Left renal pelvis (tissue), 4 donors: ENCODE data around the gene SLC10A3. TPM values are rescaled to one million over a fixed set of nuclear protein-coding genes. Genes with fewer than 3 reads are reported as not detected.
A peak's percentile ranks its signal among the peaks of the same experiment; 100 is the strongest.

Experiments
- DNase-seq, 4 donors: peaks; one replicate each; pipeline ENCODE4 v3.0.0-alpha.2; 2013; ENCODE audit warnings: low read depth in 4 of 4, low spot score in 3 of 4
- polyA plus RNA-seq, 4 donors: library from polyadenylated mRNA; unstranded; fragments of 120-200 nt; gene quantifications; one replicate each; pipeline ENCODE4 v1.2.1, GENCODE V29; 2013; ENCODE audit not compliant: insufficient read length in 4 of 4

The SLC10A3 gene, protein sequence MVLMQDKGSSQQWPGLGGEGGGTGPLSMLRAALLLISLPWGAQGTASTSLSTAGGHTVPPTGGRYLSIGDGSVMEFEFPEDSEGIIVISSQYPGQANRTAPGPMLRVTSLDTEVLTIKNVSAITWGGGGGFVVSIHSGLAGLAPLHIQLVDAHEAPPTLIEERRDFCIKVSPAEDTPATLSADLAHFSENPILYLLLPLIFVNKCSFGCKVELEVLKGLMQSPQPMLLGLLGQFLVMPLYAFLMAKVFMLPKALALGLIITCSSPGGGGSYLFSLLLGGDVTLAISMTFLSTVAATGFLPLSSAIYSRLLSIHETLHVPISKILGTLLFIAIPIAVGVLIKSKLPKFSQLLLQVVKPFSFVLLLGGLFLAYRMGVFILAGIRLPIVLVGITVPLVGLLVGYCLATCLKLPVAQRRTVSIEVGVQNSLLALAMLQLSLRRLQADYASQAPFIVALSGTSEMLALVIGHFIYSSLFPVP
- 10 to 100 TPM; 17.2 to 21.7 (median 21.0) TPM for polyA plus RNA-seq

DNA sequence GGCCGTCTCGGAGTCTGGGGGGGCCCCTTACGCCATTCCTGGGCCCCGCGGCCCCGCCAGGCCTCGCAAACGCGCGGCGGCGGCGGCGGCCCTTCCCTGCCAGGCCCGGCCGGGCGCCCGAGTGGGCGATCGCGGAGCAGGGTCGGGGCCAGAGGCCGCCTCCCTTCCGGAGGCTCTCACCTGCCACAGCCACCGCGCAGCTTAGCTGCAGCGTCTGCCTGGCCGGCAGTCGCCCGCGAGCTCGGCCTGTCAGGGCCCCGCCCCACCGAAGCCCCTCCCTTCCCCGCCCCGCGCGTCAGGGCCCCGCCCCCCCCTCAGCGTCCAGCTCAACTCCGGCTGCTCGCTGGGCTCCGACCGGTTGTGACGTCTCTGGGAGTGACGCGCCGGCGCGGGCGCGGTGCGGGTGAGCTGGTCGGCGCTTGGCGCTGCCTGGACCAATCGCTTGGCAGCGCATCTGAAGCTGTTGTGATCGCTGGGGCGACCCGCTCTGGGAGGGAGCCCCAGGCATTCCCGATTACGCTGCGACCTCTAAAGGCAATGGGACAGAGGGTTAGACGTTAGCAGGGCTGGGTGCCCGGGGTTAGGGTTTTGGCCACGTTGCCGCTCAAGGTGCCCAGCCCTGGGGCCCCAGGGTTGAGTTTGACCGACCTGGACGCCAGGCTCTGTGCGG is at the start of gene SLC10A3:
Gene SLC10A3, minus strand, starts transcription at position 216 of the 670 bp plus-strand sequence. CDS start 1,689 bp downstream, outside the sequence.
- peak; percentile 71 to 78 (median 76) for DNase-seq

DNA sequence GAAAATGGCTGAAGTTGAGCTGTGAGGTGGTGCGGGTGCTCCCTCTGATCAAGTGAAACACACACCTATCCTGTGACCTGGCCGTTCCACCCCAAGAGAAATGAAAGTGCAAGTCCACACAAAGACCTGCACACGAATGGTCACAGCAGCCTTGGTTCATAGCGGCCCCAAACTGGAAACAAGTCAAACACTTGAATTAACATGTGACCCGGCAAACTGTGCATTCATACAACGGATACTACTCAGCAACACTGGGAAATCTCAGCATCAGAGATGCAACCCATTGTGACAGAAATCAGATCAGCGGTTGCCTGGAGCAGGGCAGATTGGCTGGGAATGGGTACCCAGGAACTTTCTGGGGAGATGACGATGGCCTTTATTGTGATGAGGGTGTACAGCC is 48.6 kb upstream of the SLC10A3 start:
- no peak for DNase-seq

DNA sequence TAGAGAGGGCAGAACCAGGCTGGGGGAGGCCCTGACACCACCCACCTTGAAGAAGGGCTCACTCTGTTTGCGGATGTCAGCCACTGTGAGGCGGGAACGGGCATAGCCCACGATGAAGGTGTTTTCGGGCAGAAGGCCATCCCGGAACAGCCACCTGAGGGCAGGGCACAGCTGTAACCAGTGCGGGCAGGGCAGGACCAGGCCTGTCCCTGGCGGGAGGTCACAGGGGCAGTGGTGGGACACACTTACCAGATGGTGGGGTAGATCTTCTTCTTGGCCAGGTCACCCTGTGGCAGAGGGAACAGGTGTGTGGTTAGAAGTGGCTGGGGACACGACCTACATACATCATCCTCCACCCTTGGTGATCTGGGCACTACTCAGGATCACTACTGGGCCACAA is 45.5 kb upstream of the SLC10A3 start:
- DNase-seq, result no peak

DNA sequence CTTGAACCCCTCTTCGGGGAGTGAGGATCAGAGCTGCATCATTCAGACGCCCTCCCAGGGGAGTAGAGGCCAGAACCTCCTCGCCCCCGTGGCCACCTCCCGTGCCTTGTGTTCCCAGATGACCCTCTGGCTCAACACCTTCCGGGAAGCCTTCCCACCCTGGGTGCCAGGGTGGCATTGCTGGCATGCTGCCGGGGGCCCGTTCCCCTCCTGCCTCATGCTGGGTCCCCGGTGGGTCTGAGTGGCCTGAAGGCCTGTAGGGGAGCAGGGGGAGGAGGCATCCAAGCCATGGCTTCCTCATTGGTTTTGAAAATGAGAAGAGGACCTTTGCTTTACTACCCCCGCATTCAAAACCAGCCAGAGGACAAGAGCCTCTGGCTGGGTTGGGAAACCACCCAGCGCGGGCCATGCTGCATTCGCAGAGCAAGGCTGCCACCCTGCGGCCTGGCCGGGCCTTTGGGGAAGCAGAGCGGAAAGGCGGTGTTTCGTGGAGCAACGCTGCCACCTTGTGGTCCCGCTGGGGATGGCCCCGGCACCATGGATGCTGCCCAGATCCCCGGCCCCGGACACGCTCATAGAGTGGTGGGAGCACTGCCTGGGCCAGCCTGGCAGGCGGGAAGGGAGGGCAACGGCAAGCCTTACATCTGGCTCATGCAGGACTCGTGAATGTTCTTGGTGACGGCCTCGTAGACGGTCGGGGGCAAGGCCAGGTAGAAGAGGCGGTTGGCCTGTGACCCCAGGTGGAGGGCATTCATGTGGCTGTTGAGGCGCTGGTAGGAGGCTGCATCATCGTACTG is 44.3 kb upstream of the SLC10A3 start:
- peak in 2 of 4 donors; percentile 52 to 53 for DNase-seq

DNA sequence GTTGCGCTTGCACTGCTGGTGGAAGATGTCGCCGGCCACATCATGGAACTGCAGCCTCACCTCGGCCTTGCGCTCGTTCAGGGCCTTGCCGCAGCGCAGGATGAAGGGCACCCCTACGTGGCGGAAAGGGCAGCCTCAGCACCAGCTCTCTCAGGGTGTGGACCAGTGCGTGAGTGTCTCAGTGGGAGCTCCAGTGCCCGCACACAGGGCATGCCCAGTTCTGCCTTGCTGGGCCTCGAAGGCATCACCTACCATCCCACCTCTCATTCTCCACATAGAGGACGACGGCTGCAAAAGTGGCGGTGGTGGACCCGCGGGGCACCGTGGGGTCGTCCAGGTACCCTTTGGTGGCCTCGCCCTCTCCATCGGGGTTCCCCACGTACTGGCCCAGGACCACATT is 42.3 kb upstream of the SLC10A3 start:
- DNase-seq, result no peak

DNA sequence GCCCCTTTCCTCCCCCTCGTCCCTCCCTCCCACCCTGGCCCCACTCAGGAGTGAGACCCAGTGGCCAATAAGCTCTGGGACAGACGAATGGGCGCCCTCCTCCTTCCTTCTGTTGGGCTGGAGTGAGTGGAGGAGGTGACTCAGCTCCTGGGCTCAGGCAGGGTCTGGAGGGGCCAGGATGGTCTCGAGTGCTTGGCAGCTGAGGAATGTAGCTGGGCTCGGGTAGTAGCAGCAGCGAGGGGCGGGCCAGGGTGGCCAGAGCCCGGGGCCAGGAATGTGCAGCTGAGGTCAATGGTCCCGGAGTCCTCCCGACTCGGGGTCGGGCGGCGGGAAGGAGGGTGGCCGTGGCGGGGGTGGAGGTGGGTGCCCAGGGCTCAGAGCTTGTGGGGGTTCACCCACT is 41.2 kb upstream of the SLC10A3 start:
- DNase-seq, result no peak

DNA sequence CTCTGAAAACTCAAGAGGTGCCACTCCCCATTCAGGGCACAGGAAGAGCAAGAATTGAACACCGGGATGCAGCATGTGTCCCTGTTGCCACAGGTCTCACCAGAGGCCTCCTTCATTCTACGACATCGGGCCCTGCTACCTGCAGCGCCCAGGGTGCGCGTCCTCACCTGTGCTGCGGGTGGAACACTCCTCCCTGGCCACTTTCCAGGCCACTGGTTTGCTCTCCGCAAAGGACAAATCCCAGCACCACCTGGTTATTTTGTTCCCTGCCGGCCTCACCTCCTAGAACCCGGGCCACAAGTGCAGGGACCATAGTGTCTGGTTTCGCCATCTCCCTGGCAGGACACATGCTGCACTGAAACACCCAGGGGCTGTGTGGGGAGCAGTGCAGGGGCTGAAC is 39.9 kb upstream of the SLC10A3 start:
- DNase-seq, result no peak

DNA sequence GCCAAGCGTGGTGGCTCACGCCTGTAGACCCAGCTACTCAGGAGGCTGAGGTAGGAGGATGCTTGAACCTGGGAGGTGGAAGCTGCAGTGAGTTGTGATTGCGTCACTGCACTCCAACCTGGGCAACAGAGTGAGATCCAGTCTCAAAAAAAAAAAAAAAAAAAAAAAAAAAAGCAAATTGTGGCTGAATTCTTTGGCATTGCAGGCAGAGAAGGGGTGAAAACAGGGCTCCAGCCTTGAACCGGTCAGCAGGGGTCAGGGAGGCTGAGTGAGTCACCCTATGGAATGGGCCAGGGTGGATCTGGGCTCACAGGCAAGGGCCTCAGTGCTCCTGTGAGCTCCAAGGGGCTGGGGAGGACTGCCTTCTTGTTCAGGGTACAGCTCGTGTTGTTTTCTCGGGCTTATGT is 38.8 kb upstream of the SLC10A3 start:
- no peak for DNase-seq

DNA sequence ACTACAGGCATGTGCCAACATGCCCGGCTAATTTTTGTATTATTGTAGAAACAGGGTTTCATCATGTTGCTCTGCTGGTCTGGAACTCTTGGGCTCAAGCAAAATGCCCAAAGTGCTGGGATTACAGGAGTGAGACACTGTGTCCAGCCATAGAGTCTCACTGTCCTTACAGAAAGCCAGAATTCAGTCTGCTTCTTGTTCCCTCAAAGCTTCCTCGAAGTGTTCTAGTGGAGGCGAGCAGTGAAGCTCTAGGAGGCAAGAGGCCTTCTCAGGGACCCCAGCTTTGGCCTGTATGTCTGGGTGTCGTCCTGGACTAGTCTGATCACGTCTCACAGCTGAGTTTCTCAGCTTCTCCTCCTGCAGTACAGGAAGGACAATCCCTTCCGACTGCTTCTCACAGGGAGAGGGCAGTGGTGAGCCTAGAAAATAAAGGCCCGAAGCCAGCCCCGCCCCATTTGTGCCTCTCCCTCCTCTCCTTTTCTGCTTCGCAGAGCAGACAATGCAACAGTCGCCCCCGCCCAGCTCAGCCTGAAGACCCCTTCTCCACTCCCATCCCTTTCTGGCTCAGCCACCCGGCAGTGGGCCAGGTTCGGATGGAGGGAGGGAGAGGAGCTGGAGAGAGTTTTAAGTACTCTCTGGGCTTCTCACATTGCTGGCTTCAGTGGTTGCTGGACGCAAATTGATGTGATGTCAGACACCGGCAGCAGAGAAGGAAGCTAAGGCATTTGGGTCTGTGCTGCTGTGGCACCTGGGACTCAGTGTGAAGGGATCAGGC is 36.7 kb upstream of the SLC10A3 start:
- DNase-seq, result peak in 3 of 4 donors; percentile 50 to 65 (median 62)

DNA sequence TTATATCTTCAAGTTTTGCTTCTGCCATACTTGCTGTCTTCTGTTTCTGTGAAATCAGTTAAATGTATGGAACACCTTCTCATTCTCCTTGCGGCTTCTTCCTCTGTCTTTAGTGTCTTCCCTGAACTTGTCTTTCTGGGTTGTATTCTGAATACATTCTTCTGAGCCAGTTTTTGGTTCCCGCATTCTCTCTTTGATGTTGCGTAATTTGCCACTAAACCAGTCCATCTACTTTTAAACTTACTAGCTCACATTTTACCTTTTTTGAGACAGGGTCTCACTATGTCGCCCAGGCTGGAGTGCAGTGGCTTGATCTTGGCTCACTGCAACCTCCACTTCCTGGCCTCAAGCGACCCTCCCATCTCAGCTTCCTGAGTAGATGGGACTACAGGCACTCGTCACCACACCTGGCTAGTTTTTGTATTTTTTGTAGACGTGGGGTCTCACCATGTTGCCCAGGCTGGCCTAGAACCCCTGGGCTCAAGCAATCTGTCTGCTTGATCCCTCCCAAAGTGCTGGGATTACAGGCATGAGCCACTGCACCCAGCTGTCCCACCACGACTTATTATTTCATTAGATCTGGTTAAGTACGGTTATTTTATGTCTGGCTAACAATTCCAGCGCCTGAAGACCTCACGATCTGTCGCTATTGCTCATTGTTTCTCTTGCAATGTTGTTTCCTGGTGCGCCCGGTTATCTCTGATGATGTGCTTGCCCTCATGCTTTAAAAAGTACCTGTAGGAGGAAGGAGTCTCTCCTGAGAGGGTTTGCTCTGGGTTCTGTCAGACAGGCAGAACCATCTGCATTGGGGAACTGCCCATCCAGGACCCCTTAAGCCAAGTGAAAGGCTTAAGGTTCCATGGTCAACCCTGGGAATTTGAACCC is 35.4 kb upstream of the SLC10A3 start:
- no peak for DNase-seq

DNA sequence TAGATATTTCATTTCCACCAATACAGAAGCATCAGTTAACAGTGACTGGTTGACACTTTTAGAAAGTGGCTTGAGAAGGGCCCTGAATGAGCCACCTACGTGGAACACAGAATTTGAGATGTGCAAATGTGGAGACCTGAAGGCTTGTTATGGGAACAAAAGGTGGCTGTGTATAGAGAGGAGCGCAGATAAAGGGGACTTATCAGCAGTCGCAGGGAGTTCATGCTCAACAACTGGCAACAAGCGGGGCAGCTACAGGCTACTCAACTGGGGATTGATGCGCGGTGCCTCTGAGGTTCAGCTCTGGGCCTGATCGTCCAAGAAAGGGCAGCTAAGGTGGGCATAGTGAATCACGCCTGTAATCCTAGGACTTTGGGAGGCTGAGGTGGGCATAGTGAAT is 29.0 kb upstream of the SLC10A3 start:
- no peak for DNase-seq

DNA sequence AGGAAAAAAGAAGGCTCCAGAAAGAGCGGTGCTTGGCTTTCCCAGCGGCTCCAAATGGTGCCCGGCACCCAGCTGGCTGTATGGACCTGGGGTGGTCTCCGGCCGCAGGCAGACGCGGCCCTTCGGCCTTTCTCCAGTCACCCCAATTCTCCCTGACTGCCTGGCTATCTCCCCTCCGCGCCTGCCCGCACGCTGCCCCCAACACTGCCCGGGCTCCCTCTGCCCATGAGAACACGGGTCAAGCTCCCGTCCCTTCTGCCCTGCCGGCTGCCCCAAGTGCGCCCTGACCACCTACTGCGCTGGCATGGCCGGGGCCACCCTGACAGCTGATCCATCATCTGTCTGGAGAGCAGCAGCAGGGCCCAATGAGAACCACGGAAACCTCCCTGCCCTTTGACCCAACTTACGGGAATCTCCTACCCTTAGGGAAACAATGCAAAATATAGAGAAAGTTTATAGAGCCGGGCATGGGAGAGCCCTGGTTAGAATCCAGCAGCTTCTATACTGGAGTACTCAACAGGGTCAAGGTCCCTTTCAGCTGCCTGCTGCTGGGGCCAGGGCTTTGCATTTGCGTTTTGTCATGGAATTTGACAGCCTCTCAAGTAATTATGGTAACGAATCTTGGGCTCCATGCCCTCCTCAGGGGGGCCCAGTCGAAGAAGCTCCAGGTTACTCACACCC is 26.8 kb upstream of the SLC10A3 start:
- DNase-seq, result no peak

DNA sequence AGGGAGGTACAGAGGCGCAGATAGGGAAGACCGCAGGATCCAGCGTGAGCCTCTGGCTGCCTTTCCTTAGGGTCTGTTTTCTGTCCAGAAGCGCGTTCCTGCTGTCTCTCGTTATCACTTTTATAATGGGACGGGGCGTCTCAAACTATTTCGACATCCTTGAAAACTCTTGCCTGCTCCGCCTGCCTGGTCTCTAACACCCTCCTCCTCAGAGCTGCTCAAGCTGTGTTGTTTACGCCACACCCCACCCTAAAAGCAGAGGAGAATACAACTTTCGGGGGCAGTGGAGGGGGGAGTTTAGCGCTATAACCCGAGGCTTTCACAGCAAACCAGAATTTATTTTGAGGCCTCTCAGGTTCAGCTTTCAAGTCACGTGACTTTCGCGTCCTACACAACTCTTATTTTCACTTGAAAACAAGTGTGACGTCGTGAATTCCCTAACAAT is 26.2 kb upstream of the SLC10A3 start:
- DNase-seq, result peak in 2 of 4 donors; percentile 29 to 47

DNA sequence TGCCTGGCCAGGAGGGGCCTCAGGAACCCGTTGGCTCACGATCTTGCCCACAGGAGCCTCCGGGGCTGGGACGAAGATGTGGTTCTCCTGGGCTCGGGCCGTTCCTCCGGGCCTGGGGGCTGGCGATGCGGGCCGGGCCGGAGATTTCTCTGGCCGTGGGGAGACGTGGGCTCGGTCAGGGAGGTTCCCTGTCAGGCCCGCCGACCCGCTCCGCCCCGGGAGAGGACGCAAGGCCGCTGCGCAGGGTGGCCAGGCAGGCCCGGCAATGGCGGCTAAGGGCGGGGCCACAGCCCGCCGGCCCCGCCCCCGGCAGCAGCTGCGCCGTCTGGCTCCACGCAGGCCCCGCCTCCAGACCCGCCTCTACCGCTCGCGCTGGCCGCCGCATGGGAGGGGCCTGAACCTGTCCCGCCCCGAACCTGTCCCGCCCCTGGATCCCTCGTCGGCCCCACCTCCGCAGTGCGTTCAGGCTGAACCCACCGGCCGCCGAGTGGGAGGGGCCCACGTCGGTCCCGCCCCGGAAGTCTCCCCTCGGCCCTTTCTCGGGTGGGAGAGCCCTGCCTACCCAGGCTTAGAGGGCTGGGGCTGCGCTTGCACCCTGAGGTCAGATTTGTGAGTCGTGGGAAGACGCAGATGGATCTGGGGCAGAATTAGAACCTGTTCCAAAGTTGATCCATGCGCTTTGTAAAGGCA is 25.7 kb upstream of the SLC10A3 start, which contains the start of gene FAM3A:
Gene FAM3A, minus strand, starts transcription at position 267 of the 690 bp plus-strand sequence. CDS start 460 bp downstream, outside the sequence.
- peak; percentile 66 to 81 (median 76) for DNase-seq

DNA sequence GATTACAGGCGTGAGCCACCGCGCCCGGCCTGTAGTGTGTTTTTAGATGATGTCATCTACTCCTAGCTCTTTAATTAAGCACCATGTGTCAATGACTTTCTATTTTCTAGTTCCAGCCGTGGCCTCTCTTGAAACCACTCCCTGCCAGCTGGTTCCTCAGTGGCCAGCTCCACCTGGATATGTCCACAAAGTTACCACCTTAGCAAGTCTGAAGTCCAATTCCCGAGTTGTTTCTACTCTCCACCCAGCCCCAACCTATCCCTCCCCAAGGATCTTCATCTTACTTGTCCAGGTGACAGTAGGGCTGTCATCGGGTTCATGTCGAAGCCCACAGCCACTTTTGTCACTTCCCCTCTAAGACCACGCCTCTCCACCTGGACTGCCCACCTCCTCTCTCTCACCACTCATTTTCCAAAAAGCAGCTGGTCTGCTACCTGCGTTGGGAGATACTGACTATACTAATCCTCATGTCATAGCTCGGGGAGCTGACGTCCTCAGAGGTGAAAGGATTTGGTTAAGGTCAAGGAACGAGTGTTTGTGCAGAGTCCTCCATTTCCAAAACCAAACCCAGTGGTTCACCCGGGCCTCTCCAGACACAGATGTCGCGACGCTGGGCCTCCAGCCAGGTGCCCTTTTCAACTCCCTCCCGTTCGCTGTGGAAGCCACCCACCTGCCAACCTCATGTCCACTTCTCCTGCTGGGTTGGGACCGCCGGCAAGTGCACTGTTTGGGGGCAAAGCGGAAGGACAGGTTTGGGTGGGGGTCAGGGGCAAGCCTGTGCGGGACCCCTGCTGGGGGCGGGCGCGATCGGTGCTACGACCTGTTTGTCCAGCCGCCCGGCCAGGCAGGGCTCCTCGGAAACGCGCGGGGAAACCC is 24.9 kb upstream of the SLC10A3 start:
- DNase-seq, result no peak

DNA sequence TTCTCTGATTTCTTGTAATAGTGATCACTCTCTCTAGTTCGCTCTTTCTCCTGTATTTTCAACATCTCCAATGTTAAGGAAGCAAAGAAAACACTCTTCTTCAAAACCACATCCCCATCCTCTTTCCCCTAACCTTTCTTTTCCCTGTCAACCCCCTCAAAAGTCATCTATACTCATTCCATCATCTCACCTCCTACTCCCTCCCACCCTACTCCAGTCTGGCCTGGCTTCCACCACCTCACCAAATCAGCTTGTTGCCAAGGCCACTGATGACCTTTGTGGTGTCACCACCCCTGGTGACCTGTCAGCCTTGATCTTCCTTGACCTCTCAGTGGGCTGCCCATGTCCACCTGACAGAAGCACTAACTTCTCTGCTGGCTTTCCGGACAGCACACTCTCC is 23.3 kb upstream of the SLC10A3 start:
- DNase-seq, result no peak
